Parathyroid adenoma (tissue), 2 donors: ENCODE data around the gene DAPK3.
"Not testable (repeated sequence)": the region's sequence is repeated elsewhere in the genome, so short reads cannot be mapped to it uniquely, and the experiment has no call there.

ENCODE experiments used
- H2AFZ ChIP-seq: fragments of 300-600 bp; sonication (generic); one replicate; pipeline ENCODE4 v1.7.0; 2017; ENCODE audit warnings: antibody characterized with exemption, mild to moderate bottlenecking
- H3K27ac ChIP-seq: fragments of 300-600 bp; sonication (generic); one replicate; pipeline ENCODE4 v1.7.0; 2017
- H3K27me3 ChIP-seq: fragments of 300-600 bp; sonication (generic); one replicate; pipeline ENCODE4 v1.7.0; 2017; ENCODE audit warnings: low read length; ENCODE audit not compliant: control insufficient read depth, insufficient read depth
- H3K36me3 ChIP-seq: fragments of 300-600 bp; sonication (generic); one replicate; pipeline ENCODE4 v1.7.0; 2017; ENCODE audit warnings: low read length; ENCODE audit not compliant: control insufficient read depth, insufficient read depth
- H3K4me1 ChIP-seq: fragments of 300-600 bp; sonication (generic); one replicate; pipeline ENCODE4 v1.7.0; 2017; ENCODE audit warnings: control low read depth
- H3K4me2 ChIP-seq: fragments of 300-600 bp; sonication (generic); one replicate; pipeline ENCODE4 v1.7.0; 2017; ENCODE audit warnings: low read length
- H3K4me3 ChIP-seq: fragments of 300-600 bp; sonication (generic); one replicate; pipeline ENCODE4 v1.7.0; 2017; ENCODE audit warnings: low read depth, low read length
- H3K79me2 ChIP-seq: fragments of 300-600 bp; sonication (generic); one replicate; pipeline ENCODE4 v1.7.0; 2017; ENCODE audit warnings: control low read depth
- H3K9ac ChIP-seq: fragments of 300-600 bp; sonication (generic); one replicate; pipeline ENCODE4 v1.7.0; 2017; ENCODE audit warnings: mild to moderate bottlenecking
- H3K9me3 ChIP-seq: fragments of 300-600 bp; sonication (generic); one replicate; pipeline ENCODE4 v1.7.0; 2017; ENCODE audit warnings: low read length; ENCODE audit not compliant: control insufficient read depth
- CTCF ChIP-seq: fragments of 300-600 bp; sonication (generic); IDR thresholded peaks from one replicate; pipeline ENCODE4 v1.7.0; 2017; ENCODE audit warnings: antibody characterized with exemption, mild to moderate bottlenecking
- donor health status: primary hyperparathyroidism.

Gene DAPK3

DNA sequence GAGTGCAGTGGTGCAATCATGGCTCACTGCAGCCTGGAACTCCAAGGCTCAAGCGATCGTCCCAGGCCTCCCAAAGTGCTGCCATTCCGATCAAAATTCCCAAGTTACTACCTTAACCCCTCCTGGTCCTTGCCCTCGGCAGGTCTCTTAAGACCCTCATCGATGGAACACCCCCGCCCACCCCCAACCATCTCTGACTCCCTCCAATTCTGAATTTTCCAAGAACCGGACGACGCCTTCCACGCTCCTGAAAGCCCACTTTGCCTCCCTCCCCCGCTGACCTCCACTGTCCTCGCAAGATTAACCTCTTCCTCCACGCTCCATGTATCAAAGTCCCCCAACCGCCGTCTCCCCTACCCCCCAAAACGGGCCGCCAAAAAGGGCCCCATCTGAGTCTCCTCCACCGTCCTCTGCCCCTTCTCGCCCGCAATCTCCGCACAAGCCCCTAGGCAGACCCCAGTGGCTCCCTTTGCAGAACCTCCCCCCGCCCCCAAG lies 539 bp downstream of the DAPK3 start:
- no peaks in the 10 kb centered on the region for H3K9me3 ChIP-seq
- peak overlapping the region; percentile 83 for H2AFZ ChIP-seq
- no peaks in the 10 kb centered on the region for H3K36me3 ChIP-seq
- peak overlapping the region; percentile 86 for H3K27ac ChIP-seq
- H3K4me1 ChIP-seq: peaks cover 16% of the 10 kb centered on the region
- peak overlapping the region; percentile 90 for H3K4me2 ChIP-seq
- H3K4me3 ChIP-seq: peak overlapping the region; percentile 97
- H3K27me3 ChIP-seq: no peaks in the 10 kb centered on the region
- H3K9ac ChIP-seq: peak overlapping the region; percentile 99
- peaks cover 26% of the 10 kb centered on the region for H3K79me2 ChIP-seq
- TF ChIP-seq CTCF: no peak

DNA sequence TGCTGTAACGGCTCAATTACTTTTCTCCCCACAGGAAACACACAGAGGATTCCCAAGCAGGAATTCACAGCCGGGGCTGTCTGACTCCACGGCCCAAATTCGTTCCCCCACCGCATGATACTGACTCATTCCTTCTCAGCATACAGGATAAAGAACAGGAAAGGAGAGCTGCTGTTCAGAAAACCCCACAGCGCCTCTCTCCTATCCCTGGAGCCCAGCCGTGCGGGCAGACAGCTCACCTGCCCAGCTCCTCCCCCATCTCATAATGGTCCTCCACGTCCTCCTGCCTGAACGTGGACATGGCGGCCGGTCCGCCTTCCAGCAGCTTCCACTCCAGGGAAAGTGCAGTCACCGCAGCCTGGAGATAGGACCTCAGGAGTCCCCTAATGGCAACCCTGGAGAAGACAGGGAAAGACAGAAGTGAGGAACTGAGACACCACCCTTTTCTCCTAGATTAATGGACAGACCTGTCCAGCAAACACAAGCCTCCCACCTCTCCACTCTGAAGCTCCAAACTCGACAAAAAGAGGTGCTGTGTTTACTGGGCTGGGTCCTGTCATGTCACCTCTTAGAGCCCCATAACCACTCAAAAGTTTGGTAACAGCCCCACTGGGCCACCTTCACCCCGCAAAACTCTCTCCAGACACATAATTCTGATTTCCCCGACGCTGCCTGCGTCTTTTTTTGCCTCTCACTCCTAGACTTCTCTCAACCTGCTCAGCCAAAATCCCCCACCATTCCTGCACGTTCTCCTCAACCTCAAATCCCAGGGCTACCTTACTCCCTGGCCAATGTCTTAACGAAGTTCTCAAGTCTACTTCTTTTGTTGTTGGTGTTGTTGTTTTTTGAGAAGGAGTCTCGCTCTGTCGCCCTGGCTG lies 1.2 kb downstream of the DAPK3 start:
- TF ChIP-seq CTCF: no peak
- Histone ChIP-seq H3K4me2 (peak overlapping the region; percentile 90), H3K4me1 (peaks cover 16% of the 10 kb centered on the region), H3K4me3 (peak overlapping the region; percentile 97), H3K79me2 (peaks cover 26% of the 10 kb centered on the region), H3K27ac (peak overlapping the region; percentile 86), H2AFZ (no peak overlapping the region), H3K9me3 (no peaks in the 10 kb centered on the region), H3K27me3 (no peaks in the 10 kb centered on the region), H3K36me3 (no peaks in the 10 kb centered on the region), H3K9ac (no peak overlapping the region)

GRCh38 chr19:3968556-3969434 lies 2.1 kb downstream of the DAPK3 start:
- Histone ChIP-seq H3K79me2 (peaks cover 26% of the 10 kb centered on the region), H3K4me1 (peaks cover 16% of the 10 kb centered on the region), H2AFZ (no peak overlapping the region), H3K9me3 (no peaks in the 10 kb centered on the region), H3K9ac (no peak overlapping the region), H3K4me2 (peak overlapping the region; percentile 37), H3K27me3 (no peaks in the 10 kb centered on the region), H3K4me3 (no peak overlapping the region), H3K36me3 (no peaks in the 10 kb centered on the region), H3K27ac (peak overlapping the region; percentile 86)
- no peak for TF ChIP-seq CTCF

GRCh38 chr19:3967983-3968382 lies 2.9 kb downstream of the DAPK3 start:
- H3K9me3 ChIP-seq, H3K4me2 ChIP-seq, H3K9ac ChIP-seq, H3K27me3 ChIP-seq, H3K4me3 ChIP-seq, H3K36me3 ChIP-seq, H2AFZ ChIP-seq: not testable (repeated sequence)
- Histone ChIP-seq H3K27ac (peak overlapping the region; percentile 86), H3K4me1 (peaks cover 16% of the 10 kb centered on the region), H3K79me2 (peaks cover 26% of the 10 kb centered on the region)
